NT2/D1 (cell line): Measurements from ENCODE around the gene FHOD1.
A peak's percentile ranks its signal among the peaks of the same experiment; 100 is the strongest.

ENCODE experiments used
- DNase-seq: peaks from one replicate; pipeline ENCODE4 v3.0.0-alpha.2; 2011; ENCODE audit warnings: low read depth, low spot score
- H3K27me3 ChIP-seq: 2 replicates; pipeline ENCODE4 v1.6.0; 2011; ENCODE audit warnings: mild to moderate bottlenecking; ENCODE audit not compliant: insufficient read length, insufficient read depth
- H3K36me3 ChIP-seq: 2 replicates; pipeline ENCODE4 v1.6.1; 2011; ENCODE audit warnings: mild to moderate bottlenecking, low read length, mixed read lengths; ENCODE audit not compliant: insufficient read depth, insufficient read length
- H3K4me1 ChIP-seq: 2 replicates; pipeline ENCODE4 v1.5.1; 2011; ENCODE audit not compliant: insufficient read depth, insufficient read length
- H3K4me3 ChIP-seq: 2 replicates; pipeline ENCODE4 v1.5.1; 2011; ENCODE audit warnings: low read depth; ENCODE audit not compliant: insufficient read length
- H3K9ac ChIP-seq: 2 replicates; pipeline ENCODE4 v1.6.0; 2011; ENCODE audit warnings: low read depth; ENCODE audit not compliant: insufficient read length
- H3K9me3 ChIP-seq: 2 replicates; pipeline ENCODE4 v1.5.1; 2011; ENCODE audit warnings: mild to moderate bottlenecking, low read length; ENCODE audit not compliant: insufficient read depth
- SUZ12 ChIP-seq: IDR thresholded peaks from 2 replicates; pipeline ENCODE4 v1.6.1; 2011; ENCODE audit not compliant: insufficient read length, insufficient read depth; ENCODE audit errors: extremely low read depth
- YY1 ChIP-seq: IDR thresholded peaks from 2 replicates; pipeline ENCODE4 v1.6.1; 2011; ENCODE audit not compliant: insufficient read length, insufficient read depth
- ZNF274 ChIP-seq: IDR thresholded peaks from 2 replicates; pipeline ENCODE4 v1.6.1; 2011; ENCODE audit warnings: mild to moderate bottlenecking, low read depth, low read length

The FHOD1 gene

DNA sequence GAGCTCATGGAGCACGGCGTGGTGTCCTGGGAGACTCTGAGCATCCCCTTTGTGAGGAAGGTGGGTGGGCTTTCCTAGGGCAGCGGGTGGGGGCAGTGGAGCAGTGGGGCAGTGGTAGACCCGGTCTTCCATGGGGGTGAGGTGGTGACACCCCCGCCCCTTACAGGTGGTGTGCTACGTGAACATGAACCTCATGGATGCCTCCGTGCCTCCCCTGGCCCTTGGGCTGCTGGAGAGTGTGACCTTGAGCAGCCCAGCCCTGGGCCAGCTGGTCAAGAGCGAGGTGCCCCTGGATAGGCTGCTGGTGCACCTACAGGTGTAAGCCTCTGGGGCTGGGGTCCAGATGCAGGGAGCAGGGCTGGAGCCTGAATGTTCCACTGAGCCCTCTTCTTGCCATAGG lies 46.8 kb downstream of the FHOD1 start:
- Histone ChIP-seq H3K36me3 (peaks cover 86% of the 10 kb centered on the region), H3K4me1 (no peaks in the 10 kb centered on the region), H3K27me3 (no peaks in the 10 kb centered on the region), H3K9me3 (no peaks in the 10 kb centered on the region), H3K9ac (no peak overlapping the region), H3K4me3 (no peak overlapping the region)
- TF ChIP-seq YY1 (no peak), SUZ12 (no peak), ZNF274 (no peak)
- DNase-seq, result no peak

DNA sequence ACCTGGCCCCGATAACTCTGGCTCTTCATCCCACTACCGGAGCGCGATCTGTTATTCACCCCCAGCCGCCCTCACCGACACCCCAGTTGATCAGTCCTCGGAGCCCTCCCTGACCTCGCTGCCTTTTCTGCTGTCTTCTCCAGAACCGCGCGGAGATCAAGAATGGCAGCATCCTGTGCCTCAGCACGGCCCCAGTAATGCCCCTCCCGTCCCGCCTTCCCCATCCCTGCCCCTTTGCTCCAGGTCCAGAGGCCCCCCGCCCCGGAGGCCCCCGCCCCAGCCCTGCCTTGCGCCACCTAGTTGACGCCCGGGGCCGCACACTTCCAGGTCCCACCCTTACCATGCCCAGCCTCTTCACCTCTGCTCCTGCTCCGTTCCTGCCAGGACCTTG lies 47.5 kb downstream of the FHOD1 start:
- Histone ChIP-seq H3K36me3 (peaks cover 92% of the 10 kb centered on the region), H3K4me1 (no peaks in the 10 kb centered on the region), H3K27me3 (no peaks in the 10 kb centered on the region), H3K9ac (no peak overlapping the region), H3K4me3 (no peak overlapping the region), H3K9me3 (no peaks in the 10 kb centered on the region)
- no peak for DNase-seq
- TF ChIP-seq SUZ12 (no peak), YY1 (no peak), ZNF274 (no peak)

DNA sequence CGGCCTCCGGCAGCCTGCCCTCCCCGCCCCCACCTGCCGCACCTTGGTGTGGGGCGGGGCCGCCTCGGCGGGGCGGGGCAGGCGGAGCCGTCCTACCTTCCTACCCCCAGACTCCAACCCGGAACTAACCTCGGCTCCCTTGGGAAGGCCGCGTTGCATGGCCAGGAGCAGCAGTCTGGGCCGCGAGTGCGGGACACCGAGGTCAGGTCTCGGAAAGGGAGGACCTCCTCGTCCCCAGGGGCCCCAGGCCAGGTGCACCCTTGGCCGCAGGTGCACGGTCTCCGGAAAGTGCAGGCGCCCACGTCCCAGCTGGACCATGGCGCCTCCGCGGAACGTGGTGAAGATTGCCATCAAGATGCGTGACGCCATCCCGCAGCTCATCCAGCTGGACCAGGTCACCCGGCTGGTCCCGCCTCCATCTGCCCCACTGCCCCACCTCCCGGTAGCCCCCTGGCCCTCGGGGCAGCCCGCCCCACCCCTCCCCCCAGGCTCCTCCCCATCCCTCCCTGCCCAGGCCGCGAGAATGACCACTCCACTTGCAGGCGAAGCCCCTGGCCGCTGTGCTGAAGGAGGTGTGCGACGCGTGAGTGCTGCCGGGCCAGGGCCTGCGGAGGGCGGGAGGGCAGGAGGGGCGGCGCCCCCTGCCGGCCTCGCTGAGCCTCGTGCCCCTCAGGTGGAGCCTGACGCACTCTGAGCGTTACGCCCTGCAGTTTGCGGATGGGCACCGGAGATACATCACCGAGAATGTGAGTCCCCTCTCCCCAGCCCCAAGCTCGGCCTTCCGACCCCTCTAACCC lies 48.1 kb downstream of the FHOD1 start, which contains the start of gene ELMO3:
Gene ELMO3, plus strand, starts transcription at position 121 of the 797 bp plus-strand sequence. Its CDS starts 196 bp downstream, at position 317.
- Histone ChIP-seq H3K9me3 (no peaks in the 10 kb centered on the region), H3K27me3 (no peaks in the 10 kb centered on the region), H3K4me3 (no peak within 1 kb of the TSS), H3K36me3 (peaks cover 94% of the 10 kb centered on the region), H3K9ac (peak within 1 kb of the TSS; percentile 32), H3K4me1 (no peaks in the 10 kb centered on the region)
- TF ChIP-seq SUZ12 (no peak), ZNF274 (no peak), YY1 (no peak)
- no peak for DNase-seq

DNA sequence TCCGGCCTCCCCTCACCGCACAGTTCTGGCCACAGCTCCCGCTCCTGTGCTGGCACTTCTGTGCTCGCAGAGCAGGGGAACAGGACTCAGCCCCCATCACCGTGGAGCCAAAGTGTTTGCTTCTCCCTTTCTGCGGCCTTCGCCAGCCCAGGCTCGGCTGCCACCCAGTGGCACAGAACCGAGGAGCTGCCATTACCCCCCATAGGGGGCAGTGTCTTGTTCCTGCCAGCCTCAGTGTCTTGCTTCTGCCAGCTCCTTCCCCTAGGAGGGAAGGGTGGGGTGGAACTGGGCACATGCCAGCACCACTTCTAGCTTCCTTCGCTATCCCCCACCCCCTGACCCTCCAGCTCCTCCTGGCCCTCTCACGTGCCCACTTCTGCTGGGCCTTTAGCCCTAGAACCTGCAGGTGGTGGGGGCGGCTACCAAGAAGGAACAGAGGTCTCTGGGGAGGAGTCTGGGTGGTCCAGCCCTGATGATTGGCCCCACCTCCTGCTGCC lies 49.0 kb downstream of the FHOD1 start:
- no peaks in the 10 kb centered on the region for H3K27me3 ChIP-seq
- H3K9me3 ChIP-seq, result no peaks in the 10 kb centered on the region
- no peak overlapping the region for H3K4me3 ChIP-seq
- no peak for DNase-seq
- no peak overlapping the region for H3K9ac ChIP-seq
- TF ChIP-seq ZNF274 (no peak), SUZ12 (no peak), YY1 (no peak)
- H3K36me3 ChIP-seq, result peaks cover 94% of the 10 kb centered on the region
- peaks cover under 1% of the 10 kb centered on the region for H3K4me1 ChIP-seq

DNA sequence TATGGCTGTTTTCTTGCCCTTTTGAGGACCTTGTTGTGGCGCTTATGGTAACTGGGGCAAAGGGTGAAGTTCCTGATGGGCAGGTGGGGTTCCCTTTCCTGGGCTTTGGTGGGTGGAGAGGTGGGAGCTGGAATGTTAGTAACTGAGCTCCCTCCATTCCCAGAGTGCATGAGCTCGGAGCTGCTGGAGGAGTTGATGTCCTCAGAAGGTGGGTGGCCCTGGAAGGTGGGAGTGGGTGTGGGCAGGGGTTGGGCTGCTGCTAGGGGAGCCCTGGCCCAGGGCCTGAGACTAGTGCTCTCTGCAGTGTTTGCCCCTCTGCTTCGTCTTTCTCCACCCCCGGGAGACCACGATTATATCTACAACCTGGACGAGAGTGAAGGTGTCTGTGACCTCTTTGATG lies 49.6 kb downstream of the FHOD1 start:
- H3K36me3 ChIP-seq, result peaks cover 94% of the 10 kb centered on the region
- no peak overlapping the region for H3K4me3 ChIP-seq
- H3K4me1 ChIP-seq, result peaks cover 6% of the 10 kb centered on the region
- H3K27me3 ChIP-seq, result no peaks in the 10 kb centered on the region
- no peak for TF ChIP-seq YY1
- DNase-seq, result no peak
- no peak overlapping the region for H3K9ac ChIP-seq
- no peaks in the 10 kb centered on the region for H3K9me3 ChIP-seq

DNA sequence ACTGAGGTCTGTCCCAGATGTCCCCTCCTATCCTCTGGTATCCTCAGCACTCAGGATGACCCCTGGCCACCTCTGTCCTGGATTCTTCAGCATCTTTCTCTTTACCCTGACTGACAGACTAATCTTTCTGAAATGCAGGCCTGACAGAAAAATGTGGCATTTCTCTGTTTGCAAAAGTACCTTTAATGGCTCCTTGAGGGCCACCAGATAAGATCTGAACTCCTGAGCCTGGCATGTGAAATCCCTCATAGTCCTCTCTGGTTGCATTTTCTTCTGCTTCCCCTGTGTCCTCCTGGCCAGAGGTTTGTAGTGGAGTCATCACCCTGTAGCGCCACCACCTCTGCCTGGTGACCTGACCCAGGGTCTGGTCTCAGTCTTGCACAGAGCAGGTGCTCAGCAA lies 50.4 kb downstream of the FHOD1 start:
- H3K27me3 ChIP-seq, result no peaks in the 10 kb centered on the region
- H3K36me3 ChIP-seq, result peaks cover 89% of the 10 kb centered on the region
- no peak overlapping the region for H3K4me3 ChIP-seq
- no peak overlapping the region for H3K9ac ChIP-seq
- peaks cover 9% of the 10 kb centered on the region for H3K4me1 ChIP-seq
- TF ChIP-seq SUZ12, result no peak
- no peak for TF ChIP-seq ZNF274
- no peak for TF ChIP-seq YY1
- no peak for DNase-seq
- H3K9me3 ChIP-seq, result no peaks in the 10 kb centered on the region

DNA sequence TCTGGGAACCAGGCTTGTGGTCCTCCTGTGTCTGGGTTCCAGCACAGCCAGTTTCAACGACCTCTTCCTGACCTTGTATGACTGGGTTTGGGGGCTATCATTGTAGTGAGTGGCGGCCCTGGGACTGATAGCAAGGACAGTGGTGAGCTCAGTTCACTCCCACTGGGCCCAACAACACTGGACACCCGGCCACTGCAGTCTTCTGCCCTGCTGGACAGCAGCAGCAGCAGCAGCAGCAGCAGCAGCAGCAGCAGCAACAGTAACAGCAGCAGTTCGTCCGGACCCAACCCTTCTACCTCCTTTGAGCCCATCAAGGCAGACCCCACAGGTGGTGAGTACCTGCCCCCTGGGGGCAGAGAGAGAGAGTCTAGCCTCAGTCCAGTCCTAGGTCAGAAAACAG lies 51.6 kb downstream of the FHOD1 start:
- no peaks in the 10 kb centered on the region for H3K27me3 ChIP-seq
- peaks cover 9% of the 10 kb centered on the region for H3K4me1 ChIP-seq
- TF ChIP-seq YY1 (no peak), ZNF274 (no peak), SUZ12 (no peak)
- H3K9ac ChIP-seq, result no peak overlapping the region
- no peak overlapping the region for H3K4me3 ChIP-seq
- H3K9me3 ChIP-seq, result no peaks in the 10 kb centered on the region
- no peak for DNase-seq
- peaks cover 79% of the 10 kb centered on the region for H3K36me3 ChIP-seq
